Dermis lymphatic vessel endothelial cell (primary cell): ENCODE measurements around the gene SNTG2. TPM values are rescaled to one million over a fixed set of nuclear protein-coding genes. Genes with fewer than 3 reads are reported as not detected.

Experiments used
- total RNA-seq: library from RNA; depleted of rRNA; stranded (reverse); fragments of >200 nt; gene quantifications from 2 replicates; pipeline ENCODE4 v1.2.1, GENCODE V29; 2014

Gene SNTG2
- 0.26 and 0.33 TPM in 2 replicates for total RNA-seq

DNA sequence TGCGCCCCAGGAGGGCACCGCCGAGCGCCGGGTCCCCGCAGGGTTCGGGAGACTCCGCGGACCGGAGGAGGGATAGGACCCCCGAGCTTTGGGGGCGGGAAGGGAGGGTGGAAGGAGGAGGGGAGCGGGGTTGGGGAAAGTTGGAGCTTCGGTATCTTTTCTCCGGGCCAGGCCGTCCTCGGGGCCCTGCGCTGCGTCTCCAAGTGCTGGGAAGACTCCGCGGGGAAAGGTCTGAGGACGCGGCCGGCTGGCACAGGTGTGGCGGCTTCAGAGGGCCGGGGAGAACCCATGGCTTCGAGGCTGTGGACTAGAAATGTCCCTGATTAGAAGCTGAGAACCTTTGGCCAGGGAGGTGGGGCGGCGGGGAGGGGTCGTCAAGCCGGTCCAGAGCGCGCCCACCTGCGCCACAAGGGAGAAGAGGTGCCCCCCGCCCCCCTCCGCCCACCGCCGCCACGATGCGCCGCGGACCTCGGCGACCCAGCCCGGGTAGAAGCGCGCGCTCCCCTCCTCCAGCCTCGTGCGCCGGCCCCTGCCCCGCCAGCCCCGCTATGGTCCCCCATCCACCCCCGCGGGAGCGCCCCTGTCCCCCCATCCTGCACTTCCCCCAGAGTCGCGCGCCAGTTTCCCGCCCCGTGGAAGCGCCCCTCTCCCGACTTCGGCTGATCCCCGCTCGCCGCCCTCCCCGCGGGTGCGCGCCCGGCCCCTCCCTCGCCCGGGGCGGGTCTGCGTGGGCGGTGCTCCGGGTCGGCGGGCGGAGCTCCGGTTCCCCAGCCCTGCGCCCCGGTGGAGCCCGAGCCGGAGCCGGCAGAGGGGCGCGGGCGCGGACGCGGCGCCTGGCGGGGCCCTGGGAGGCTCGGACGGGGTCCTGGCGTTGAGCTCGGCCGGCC lies at the start of gene SNTG2:
SNTG2 (plus strand) TSS at position 770 of the 887 bp plus-strand sequence. CDS start 148 bp downstream, outside the sequence.

DNA sequence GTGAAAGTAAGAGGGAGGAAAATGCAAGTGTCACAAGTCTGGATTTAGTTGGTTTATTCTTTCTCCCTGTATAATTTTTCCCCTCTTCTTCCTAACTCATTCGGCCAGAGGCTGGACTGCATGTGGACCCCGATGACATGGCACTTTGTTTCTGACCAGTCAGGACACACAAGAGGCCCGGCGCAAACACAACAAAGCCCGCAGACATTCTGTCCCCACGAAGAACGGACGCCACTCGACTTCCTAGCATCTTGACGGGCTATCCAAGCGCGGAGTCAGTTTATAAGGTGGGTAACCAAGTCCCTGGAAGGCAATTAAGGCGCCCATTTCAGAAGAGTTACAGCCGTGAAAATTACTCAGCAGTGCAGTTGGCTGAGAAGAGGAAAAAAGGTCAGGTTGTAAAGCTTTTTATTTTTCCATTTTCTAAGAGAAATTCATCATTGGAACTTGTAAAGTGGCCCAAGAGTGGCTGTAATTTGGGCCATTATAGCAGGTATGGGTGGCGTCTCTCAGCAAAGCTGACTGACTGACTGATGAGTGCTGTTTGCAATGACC lies 462.6 kb downstream of the SNTG2 start, which contains the start of gene TPO:
TPO (plus strand) TSS at position 308 of the 555 bp plus-strand sequence. CDS start 946 bp downstream, outside the sequence.

